HG02610 (cell line): ENCODE results near the gene SEPTIN8.

Experiments
- ATAC-seq: cut with Tn5 transposase; IDR thresholded peaks from one replicate; pipeline ENCODE4 v1.9.1; 2021; ENCODE audit warnings: mild to moderate bottlenecking, moderate library complexity; ENCODE audit not compliant: unreplicated experiment

Gene SEPTIN8, protein sequence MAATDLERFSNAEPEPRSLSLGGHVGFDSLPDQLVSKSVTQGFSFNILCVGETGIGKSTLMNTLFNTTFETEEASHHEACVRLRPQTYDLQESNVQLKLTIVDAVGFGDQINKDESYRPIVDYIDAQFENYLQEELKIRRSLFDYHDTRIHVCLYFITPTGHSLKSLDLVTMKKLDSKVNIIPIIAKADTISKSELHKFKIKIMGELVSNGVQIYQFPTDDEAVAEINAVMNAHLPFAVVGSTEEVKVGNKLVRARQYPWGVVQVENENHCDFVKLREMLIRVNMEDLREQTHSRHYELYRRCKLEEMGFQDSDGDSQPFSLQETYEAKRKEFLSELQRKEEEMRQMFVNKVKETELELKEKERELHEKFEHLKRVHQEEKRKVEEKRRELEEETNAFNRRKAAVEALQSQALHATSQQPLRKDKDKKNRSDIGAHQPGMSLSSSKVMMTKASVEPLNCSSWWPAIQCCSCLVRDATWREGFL

DNA sequence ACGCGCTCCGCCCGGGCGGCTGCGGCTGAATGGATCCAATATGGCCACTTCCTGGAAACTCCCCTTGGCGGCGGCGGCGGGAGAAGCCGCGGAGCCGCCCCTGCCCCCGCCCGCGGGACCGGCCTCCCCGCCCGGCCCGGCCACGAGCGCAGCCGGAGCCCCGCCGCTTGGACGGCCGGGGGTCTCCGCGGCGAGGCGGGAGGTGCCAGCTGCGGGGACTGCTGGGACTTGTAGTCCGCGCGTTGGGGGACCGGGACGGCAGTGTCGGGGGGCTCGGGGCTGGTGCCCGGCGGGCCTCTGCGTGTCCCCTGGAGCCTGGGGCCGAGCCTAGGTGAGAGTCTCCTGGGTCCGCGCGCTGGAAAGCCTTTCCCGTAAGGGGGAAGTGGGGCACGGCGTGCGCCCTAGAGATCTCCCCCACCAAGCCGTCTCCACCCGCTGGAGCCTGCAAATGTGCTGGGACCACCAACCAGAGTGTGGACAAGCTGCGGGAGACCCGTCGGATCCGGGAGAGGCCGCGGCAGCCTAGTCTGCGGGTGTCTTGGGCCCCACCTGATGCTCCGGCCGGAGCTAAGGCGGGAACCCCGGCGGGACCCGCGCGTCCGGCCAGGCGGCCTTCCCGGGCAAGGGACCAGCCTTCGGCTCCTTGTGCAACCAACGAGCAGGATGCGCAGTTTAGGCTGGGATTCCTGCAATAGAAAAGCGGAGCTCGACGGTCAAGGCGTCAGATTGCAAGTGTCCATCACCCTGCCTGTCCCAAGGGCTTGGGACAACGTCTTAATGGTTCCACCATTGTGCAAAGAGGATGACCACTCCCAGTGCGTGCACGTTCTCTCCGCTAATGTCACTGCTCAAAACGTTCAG, at the start of gene SEPTIN8:
SEPTIN8 (minus strand) TSS at position 31 of the 861 bp plus-strand sequence. CDS start 102 bp downstream, outside the sequence.
- ATAC-seq, result peak; percentile 57

DNA sequence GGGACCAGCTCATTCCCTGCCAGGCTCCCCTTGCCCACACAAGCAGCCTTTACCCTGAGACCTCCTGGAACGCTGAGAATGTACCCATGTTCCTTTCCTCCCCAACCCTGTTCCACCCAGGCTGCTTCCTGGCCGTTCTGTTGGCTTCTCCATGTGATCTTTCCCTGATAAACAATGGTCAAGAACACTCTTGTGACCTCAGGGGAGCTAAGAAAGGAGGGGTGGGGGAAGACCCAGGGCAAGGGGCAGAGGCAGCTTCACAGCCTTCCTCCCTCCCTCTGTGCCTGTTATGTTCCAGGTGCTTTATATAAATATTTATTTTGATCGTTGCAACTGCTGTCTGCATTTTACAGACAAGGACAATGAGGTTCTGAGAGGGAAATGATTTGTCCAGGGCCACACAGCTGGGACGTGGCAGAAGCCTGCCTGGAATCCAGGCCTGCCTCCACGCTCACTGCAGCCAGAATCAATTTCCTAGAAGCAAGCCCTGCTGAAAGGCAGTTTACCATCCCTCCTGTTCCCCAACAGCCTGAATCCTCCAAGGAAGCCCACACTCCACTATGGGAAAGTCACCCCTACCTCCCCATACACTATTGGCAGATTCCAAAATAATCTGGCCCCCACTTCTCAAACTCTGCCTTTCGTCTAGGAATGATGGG, 49.5 kb upstream of the SEPTIN8 start:
- no peak for ATAC-seq

GRCh38 chr5:132825834-132826391, 48.9 kb upstream of the SEPTIN8 start:
- ATAC-seq, result no peak

GRCh38 chr5:132825033-132825833, 48.2 kb upstream of the SEPTIN8 start:
- no peak for ATAC-seq

GRCh38 chr5:132824426-132824825, 47.4 kb upstream of the SEPTIN8 start:
- no peak for ATAC-seq

GRCh38 chr5:132823481-132824050, 46.5 kb upstream of the SEPTIN8 start:
- no peak for ATAC-seq

- ATAC-seq, result no peak
Measured at GRCh38 chr5:132822650-132823480, 45.8 kb upstream of the SEPTIN8 start.

DNA sequence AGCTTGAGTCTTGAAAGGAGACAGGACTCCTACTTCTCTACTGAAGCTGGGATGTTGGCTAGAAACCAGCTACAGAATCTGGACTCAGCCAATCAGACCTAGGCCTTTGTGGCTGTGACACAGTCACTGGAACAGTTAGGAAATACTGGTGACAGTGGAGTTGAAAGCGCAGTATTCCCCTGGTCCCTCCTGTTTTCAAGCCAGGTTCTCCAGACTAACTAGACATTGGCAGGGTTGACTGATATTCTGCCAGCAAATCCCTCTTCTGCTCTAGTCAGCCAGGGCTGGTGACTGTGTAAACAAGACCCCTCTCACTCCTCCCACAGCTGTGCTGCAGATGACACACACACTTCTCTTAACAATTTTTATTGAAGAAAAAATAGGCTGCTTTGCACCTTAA, 44.8 kb upstream of the SEPTIN8 start:
- ATAC-seq, result no peak

GRCh38 chr5:132821350-132821749, 44.3 kb upstream of the SEPTIN8 start:
- ATAC-seq, result no peak

GRCh38 chr5:132820162-132820754, 43.2 kb upstream of the SEPTIN8 start:
- peak; percentile 65 for ATAC-seq

- ATAC-seq, result no peak
Measured at GRCh38 chr5:132819468-132819867, 42.4 kb upstream of the SEPTIN8 start.

DNA sequence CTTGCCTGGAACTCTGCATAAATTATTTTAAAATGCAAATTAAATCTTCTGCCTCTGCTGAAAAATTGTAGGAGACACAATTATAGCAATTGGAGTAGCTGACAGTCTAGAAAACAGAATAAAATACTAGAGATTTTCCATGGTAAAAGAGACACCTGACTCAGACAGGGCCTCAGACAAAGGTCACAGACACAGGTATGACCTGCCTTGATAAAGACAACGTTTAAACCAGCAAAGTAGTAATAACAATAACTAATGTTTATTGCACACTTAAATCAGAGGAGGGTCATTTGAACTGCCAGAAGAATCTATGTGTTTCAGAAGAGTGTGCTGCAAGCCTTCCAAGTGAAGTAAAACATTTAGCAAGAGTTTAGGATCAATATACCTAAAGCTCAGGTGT, 40.0 kb upstream of the SEPTIN8 start:
- no peak for ATAC-seq

- no peak for ATAC-seq
Measured at GRCh38 chr5:132816554-132816953, 39.5 kb upstream of the SEPTIN8 start.

DNA sequence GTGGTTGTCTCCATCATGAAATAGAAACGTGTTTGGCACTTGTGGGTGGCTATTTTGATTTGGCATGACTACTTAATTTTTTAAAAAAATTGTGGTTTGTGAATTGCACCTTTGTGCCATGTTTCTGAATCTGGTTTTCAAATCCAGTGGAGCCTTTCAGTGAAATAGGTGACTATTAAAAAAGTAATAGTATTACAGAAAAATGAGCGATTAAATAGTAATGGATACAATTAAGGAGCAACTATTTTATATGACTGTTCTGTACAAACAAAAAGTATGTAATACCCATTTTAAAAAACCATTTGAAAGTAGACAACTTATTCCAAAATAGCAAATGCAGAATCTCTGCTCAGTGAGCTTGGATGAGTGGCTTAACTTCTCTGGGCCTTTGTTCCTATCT, 39.0 kb upstream of the SEPTIN8 start:
- ATAC-seq, result no peak

DNA sequence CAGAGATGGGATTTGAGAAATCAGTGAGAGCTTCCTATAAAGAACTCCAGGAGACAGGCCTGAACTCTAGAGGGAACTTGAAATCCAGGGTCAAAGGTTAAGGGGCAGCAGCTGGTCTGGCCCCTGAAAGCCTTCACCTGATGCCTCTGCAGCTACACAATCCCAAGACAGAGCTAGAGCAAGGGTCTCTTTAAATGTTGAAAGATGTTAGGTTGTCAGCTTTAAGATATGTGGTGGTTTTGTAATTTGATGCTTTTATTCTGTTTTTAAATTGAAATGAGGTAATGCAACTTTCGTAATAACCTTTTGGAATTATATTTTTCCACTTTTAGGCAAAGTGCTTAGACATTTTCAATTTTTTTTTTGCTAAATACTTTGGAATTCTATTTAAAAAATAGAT, 38.4 kb upstream of the SEPTIN8 start:
- no peak for ATAC-seq

DNA sequence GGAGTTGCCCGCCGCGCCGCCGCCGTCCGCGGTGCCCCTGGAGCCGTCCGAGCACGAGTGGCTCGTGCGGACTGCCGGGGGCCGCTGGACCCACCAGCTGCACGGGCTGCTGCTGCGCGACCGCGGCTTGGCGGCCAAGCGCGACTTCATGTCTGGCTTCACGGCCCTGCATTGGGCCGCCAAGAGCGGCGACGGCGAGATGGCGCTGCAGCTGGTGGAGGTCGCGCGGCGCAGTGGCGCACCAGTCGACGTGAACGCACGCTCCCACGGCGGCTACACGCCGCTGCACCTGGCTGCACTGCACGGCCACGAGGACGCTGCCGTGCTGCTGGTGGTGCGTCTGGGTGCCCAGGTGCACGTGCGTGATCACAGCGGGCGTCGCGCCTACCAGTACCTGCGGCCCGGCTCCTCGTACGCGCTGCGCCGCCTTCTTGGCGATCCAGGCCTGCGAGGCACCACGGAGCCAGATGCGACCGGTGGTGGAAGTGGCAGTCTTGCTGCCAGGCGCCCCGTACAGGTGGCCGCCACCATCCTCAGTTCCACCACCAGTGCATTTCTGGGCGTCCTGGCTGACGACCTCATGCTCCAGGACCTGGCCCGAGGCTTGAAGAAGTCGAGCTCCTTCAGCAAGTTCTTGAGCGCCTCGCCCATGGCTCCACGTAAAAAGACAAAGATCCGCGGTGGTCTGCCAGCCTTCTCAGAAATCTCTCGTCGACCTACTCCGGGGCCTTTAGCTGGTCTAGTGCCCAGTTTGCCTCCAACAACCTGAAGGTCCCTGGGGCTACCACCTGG, 37.7 kb upstream of the SEPTIN8 start:
- no peak for ATAC-seq

DNA sequence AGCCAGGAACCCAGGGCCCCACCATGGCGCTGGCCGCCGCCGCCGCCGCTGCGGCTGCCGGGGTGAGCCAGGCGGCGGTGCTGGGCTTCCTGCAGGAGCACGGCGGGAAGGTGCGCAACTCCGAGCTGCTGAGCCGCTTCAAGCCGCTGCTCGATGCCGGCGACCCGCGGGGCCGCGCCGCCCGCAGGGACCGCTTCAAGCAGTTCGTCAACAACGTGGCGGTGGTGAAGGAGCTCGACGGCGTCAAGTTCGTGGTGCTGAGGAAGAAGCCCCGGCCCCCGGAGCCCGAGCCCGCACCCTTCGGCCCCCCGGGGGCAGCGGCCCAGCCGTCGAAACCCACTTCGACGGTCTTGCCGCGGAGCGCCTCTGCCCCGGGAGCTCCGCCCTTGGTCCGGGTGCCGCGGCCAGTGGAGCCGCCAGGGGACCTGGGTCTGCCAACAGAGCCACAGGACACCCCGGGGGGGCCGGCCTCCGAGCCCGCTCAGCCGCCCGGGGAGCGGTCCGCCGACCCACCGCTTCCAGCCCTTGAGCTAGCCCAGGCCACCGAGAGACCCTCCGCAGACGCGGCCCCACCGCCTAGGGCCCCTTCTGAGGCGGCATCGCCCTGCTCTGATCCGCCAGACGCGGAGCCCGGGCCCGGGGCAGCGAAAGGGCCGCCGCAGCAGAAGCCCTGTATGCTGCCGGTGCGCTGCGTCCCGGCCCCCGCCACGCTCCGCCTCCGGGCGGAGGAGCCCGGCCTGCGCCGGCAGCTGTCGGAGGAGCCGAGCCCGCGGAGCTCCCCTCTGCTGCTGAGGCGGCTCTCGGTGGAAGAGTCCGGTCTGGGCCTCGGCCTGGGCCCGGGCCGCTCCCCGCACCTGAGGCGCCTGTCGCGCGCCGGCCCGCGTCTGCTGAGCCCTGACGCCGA, 36.8 kb upstream of the SEPTIN8 start:
- ATAC-seq, result no peak
